A172 (cell line): Measurements from ENCODE around the gene GPR62. TPM values are rescaled to one million over a fixed set of nuclear protein-coding genes. Genes with fewer than 3 reads are reported as not detected.
A peak's percentile ranks its signal among the peaks of the same experiment; 100 is the strongest.
"Not testable (repeated sequence)": the region's sequence is repeated elsewhere in the genome, so short reads cannot be mapped to it uniquely, and the experiment has no call there.

Source experiments
- DNase-seq: peaks from one replicate; pipeline ENCODE4 v3.0.0-alpha.2; 2015; ENCODE audit warnings: low spot score
- total RNA-seq: library from RNA; depleted of rRNA; stranded (reverse); fragments of >200 nt; shearing (Covaris generic); gene quantifications from 2 replicates; pipeline ENCODE4 v1.2.3, GENCODE V29; 2014; rRNA removed

The GPR62 gene
- total RNA-seq, 1 experiment from 2014 or later, result not detected

- DNase-seq, result not testable (repeated sequence)
These were observed 35.4 kb downstream of the GPR62 start for GRCh38 chr3:51990501-51990971.

DNA sequence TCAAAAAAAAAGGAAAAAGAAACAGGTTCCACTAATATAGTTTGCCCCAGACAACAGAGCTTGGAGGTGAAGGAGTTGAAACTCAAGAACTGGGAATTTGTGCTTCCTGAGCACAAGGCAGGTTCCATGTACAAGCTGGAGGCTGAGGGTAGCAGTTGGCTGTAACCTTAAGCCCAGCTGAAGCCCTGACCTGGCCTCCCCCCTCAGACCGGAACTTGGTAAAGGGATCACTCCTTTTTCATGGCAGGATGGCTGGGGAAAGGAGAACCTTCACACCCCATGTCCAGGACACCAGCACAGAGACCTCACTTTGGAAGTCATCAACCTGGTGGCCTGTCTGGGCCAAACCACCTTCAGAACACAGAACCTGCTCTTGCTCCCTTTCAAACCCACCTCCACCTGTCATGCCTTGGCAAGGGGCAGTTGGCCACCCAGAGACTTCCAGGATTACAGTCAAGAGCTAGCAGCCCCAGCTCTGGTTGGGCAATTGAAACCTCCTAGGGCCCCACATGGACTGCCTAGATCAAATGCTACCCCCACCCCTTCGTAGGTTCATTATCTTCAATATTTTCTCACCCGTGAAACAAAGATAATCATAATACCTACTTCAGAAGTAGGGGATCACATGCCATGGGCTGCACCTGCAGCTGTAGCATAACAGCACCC is 37.0 kb downstream of the GPR62 start:
- DNase-seq, result no peak

DNA sequence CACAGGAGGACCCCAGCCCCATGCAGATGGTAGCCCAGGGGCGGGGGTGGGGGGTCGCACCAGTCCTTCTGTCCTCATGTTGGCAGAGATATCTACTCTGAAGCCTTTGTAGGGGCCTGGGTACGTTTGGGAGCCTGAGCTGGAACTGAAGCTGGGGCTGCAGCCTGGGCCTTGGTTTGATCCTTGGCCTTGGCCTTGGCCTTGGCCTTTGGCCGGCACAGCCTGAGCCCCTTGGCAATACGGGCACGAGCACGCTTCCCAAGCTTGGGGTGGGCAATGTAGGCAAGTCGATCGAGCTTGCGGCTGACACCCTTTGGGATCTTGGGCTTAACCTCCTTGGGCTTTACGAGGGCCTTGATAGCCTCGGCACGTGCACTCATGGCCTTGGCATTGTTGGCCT is 38.5 kb downstream of the GPR62 start:
- DNase-seq, result not testable (repeated sequence)

DNA sequence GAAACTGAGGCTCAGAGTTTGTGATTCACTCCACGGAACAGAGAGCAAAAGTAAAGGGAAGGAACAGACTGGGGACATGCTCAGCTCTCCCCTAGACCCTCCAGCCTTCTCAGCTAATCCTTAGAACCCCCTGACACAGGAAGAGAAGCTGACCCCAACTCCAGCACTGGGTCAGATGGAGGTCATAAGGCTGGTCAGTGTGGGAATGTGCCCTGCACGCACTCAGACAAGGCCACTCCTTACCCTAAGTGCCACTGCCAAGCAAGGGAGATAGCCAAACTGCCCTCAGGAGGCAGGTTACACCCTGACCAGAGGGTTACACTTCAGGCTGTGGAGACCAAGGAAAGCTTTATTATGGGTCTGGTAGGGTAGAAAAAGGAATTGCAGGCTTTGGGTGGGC is 39.3 kb downstream of the GPR62 start:
- no peak for DNase-seq

DNA sequence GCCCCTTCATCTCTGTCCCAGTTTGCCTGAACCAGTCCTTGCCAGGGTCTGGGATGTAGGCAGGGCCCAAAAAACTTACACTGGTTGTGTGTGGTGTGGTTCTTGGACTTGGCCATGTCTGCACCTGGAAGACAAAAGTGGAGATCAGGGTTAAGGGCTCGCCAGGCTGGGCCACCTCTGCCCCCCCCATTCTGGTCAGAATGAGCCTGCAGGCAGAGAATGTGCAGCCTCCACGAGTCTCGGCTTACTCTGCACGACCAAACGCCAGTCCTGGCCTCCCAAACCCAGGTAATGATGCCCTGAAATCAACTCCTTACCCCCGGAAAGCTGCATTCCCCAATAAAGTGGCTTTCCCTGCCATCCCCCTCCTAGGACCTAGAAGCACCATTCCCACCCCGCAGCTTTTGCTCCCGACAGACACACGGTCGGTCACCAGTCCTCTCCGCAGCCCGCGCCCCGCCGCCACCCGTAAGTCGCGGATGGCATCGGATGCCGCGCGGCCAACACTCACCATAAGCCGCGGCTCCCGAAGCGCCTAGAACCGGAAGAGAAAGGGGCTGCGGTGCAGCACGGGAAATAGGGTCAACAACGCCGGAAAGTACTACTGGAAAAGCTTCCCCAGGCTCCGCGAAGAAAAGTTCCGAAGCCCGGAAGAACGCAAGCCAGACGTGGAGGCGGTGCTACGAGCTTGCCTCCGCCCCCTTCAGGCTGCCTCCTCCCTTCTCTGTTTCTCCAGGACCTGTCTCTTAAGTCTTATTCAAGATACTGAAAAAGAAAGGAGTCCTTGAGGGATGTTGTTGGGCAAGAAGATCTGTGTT is 40.4 kb downstream of the GPR62 start, which contains the start of gene RPL29:
Gene RPL29, minus strand, starts transcription at position 550 of the 818 bp plus-strand sequence. Its CDS starts 434 bp downstream, at position 116.
- DNase-seq, result peak; percentile 91

DNA sequence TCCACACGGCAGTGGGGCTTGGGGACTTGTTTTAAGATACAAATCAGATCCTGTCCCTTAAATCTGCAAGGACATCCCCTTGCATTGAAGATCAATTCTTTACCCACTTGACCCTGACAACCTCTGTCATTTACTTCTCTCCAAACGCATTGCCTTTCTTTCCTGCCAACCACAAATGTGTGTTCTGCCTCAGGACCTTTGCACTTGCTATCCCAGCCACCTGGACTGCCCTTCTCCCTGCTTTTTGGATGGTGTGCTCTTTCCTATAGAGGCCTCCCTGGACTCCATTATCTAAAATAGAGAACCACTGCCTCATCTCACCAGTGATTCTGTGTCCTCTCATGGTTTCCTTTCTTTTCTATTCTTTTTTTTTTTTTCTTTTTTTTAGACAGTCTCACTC is 42.0 kb downstream of the GPR62 start:
- no peak for DNase-seq

DNA sequence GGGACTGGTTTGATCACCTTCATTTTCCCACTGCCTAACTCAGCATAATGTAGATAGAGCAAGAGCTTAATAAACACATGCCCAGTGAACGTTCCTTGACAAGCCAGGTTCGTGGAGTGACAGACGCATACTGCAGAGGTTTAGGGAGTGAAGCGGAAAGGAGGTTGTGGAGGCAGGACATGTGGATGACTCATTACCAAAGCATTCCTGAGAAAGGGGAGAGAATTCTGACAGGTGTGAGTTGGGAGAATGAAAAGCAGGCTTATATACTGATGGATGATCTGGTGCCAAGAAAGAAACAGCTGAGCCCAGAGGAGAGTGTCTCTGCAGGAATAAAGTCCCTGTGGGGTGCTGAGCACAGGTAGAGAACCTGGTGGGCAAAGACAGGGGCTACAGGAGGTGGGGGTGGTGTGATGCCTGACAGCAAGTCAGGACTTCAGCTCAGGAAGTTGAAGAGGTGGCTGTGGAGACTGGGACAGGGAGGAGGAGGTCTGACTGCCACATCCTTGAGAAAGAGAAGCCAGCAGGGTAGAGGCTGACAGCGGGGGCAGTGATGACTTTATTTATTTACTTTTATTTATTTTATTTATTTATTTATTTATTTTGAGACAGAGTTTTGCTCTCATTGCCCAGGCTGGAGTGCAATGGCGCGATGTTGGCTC is 42.9 kb downstream of the GPR62 start:
- peak; percentile 53 for DNase-seq

GRCh38 chr3:51998774-51999173 is 43.6 kb downstream of the GPR62 start:
- no peak for DNase-seq

DNA sequence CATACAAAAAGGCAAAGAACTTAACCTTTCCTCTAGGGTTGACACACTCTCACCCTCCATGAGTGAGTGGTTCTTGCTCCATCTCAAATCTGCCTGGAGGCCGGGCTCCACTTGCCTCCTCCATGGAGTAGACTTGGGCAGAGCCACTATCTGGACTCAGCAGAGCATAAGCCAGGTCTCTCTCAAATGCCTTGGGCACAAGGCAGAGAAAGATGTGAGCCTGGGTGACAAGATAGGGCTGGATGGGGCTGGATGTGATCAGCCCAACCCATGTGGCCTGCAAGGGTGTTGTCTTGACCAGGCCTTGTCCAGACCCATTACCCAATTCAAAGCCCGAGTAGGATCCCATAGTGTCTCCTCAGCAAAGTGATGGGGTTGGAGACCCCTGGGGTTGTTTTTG is 44.7 kb downstream of the GPR62 start:
- DNase-seq, result no peak

GRCh38 chr3:52001443-52001974 is 46.3 kb downstream of the GPR62 start:
- DNase-seq, result peak; percentile 48

- no peak for DNase-seq
These were observed 47.6 kb downstream of the GPR62 start for GRCh38 chr3:52002748-52003147.

DNA sequence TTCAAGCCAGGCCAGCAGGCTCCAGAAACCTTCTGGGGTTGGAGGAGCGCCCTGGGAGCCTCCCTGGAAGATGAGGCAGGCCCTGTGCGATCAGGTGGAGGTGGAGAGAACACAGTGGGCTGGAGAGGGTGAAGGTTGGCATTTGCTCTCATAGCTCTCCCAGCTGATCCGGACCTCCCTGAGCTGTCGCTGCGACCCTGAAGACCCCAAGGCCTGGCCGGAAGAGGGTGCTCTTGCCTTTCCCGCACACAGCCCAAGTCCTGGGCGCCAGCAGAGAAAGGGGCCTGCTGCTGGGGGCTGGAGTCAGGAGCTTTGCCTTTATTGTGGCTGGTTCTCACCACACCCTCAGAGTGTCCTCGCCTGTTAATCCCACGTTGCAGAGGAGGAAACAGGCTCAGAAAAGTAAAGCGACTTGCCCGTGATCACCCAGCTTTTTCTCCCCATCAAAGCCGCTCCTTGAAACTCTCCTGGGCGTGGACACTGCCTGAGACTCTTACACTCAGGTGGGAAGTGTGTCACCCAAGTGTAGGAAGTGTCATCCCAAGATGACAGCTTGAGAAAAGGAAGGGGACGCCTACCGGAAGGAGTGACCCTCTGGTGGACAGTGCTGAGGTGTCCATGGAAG is 49.1 kb downstream of the GPR62 start:
- no peak for DNase-seq

DNA sequence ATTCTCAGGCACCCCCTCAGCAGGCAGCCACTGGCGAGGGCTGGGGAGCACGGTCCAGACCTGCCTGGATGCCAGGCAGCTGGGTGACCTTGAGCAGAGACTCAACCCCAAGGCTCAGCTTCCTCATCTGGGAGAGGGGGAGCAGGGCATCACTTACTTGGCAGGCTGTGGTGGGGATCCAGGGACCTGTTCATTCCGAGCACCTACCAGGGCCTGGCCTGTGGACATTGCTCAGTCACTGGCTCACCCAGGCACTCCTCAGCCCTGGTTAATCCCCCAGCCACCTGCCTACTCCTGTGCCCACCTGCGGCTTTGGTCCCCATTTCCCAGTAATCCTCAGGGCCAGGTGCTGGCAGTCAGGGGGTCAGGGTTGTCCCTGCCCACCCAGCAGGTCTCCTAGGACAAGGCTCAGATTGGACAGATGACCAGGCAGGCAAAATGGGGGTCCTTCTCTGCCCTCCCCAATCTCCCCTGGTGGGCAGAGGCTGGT is 49.8 kb downstream of the GPR62 start:
- DNase-seq, result no peak

- DNase-seq, result peak; percentile 50
These were observed 50.4 kb downstream of the GPR62 start for GRCh38 chr3:52005571-52005986.

DNA sequence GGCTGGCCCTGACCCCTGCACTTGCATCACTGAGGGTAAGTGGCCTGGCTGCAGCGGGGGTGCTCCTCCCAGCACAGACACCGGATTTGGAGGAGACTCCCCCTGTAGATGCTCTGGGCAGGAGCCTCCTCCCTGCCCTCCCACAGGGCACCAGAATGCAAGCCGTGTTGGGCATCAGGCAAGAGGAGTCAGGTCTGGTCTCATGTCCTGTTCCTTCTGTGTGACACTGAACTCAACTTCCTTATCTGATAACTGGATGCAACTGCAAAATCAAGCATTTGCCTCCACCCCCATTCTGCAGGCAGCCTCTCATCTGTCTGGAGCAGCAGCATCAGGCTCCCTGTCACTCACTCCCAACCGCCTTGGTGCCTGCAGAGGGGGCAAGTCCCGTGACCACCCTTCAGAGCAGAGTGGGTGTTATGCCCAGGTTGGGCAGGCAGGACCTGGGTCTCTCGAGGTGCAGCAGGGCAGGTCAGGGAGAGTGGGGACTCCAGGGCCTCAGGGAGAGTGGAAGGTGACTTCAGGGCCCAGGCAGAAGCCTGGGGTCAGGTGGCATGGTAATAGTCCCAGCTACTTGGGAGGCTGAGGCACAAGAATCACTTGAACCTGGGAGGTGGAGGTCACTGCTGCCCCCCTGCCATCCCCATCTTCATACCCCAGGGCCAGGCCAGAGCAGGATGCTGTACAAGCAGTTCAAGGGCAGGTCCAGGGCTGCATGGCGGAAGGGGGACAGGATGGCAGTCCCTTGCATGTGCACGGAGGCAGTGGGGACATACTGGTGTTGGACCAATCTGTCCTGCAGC is 51.0 kb downstream of the GPR62 start:
- DNase-seq, result no peak

- no peak for DNase-seq
These were observed 51.6 kb downstream of the GPR62 start for GRCh38 chr3:52006820-52007133.

Other genes with a start within 250 kb of the GPR62 start
- not detected in 2 replicates for gene GRM2, start 248.3 kb upstream of the GPR62 start, total RNA-seq
- not detected in 2 replicates for gene IQCF6, start 176.1 kb upstream of the GPR62 start, total RNA-seq
- not detected in 2 replicates for gene IQCF2, start 93.8 kb upstream of the GPR62 start, total RNA-seq
- gene IQCF5, start 79.8 kb upstream of the GPR62 start, total RNA-seq, result not detected in 2 replicates
- not detected in 2 replicates for gene IQCF1, start 52.0 kb upstream of the GPR62 start, total RNA-seq
- 48.7 and 51.4 TPM in 2 replicates for gene RRP9, start 13.5 kb upstream of the GPR62 start, total RNA-seq
- gene PARP3, start 13.0 kb upstream of the GPR62 start, total RNA-seq, result 41.4 and 45.4 TPM in 2 replicates
- gene PCBP4, start 12.1 kb downstream of the GPR62 start, total RNA-seq, result 99.7 and 107 TPM in 2 replicates
- gene ABHD14B, start 18.7 kb downstream of the GPR62 start, total RNA-seq, result 21.2 and 21.5 TPM in 2 replicates
- gene ABHD14A, start 19.7 kb downstream of the GPR62 start, total RNA-seq, result 4.2 and 10.2 TPM in 2 replicates
- gene ACY1, start 28.2 kb downstream of the GPR62 start, total RNA-seq, result 46.5 and 66.1 TPM in 2 replicates
- 704 and 1,100 TPM in 2 replicates for gene RPL29, start 40.5 kb downstream of the GPR62 start, total RNA-seq
- gene DUSP7, start 101.2 kb downstream of the GPR62 start, total RNA-seq, result 14.1 and 16.3 TPM in 2 replicates
- gene POC1A, start 199.0 kb downstream of the GPR62 start, total RNA-seq, result 16.5 and 19.0 TPM in 2 replicates
- 60.1 and 66.9 TPM in 2 replicates for gene ALAS1, start 242.8 kb downstream of the GPR62 start, total RNA-seq